ENCODE data around the gene SATB2.

- TF ChIP-seq CTCF (conservative IDR thresholded peaks at IDR 0.05; ENCODE audit: low read depth, low read length) (no peak), EZH2 (IDR thresholded peaks at IDR 0.05; ENCODE audit: low read length, unreplicated experiment) (no peak)
These were observed 116.6 kb downstream of the SATB2 start for GRCh38 chr2:199341123-199341522.
